Liver (tissue), 9 donors: ENCODE results near the gene CDC26. TPM values are rescaled to one million over a fixed set of nuclear protein-coding genes. Genes with fewer than 3 reads are reported as not detected.

Source experiments
- DNase-seq: peaks from one replicate; pipeline ENCODE4 v3.0.0-alpha.2; 2017; ENCODE audit warnings: low spot score
- H3K27ac ChIP-seq, 2 donors: one replicate each; pipeline ENCODE4 v1.7.0; 2013; ENCODE audit warnings: inconsistent platforms in 2 of 2, low read length in 2 of 2, control low read depth in 1 of 2, low read depth in 1 of 2, mild to moderate bottlenecking in 1 of 2
- H3K27me3 ChIP-seq, 4 donors: one replicate each; pipeline versions ENCODE4 v1.6.1 to v1.7.0; 2013; ENCODE audit warnings: low read length in 3 of 4, inconsistent platforms in 1 of 4, mild to moderate bottlenecking in 1 of 4, moderate library complexity in 1 of 4; ENCODE audit not compliant: control insufficient read depth in 4 of 4, insufficient read depth in 4 of 4
- H3K36me3 ChIP-seq, 4 donors: one replicate each; pipeline versions ENCODE4 v1.6.1 to v1.7.0; 2013; ENCODE audit warnings: low read length in 3 of 4, mild to moderate bottlenecking in 3 of 4, low read depth in 1 of 4, moderate library complexity in 1 of 4; ENCODE audit not compliant: control insufficient read depth in 4 of 4, insufficient read depth in 3 of 4
- H3K4me1 ChIP-seq, 4 donors: one replicate each; pipeline versions ENCODE4 v1.6.1 to v1.7.0; 2013; ENCODE audit warnings: low read length in 3 of 4, mild to moderate bottlenecking in 3 of 4, moderate library complexity in 1 of 4; ENCODE audit not compliant: control insufficient read depth in 4 of 4, insufficient read depth in 4 of 4
- H3K4me3 ChIP-seq, 3 donors: one replicate each; pipeline versions ENCODE4 v1.6.1 to v1.7.0; 2013; ENCODE audit warnings: low read length in 3 of 3, control low read depth in 1 of 3, low read depth in 1 of 3, mild to moderate bottlenecking in 1 of 3
- H3K9ac ChIP-seq, 2 donors: one replicate each; pipeline ENCODE4 v1.7.0; 2013; ENCODE audit warnings: low read length in 2 of 2, mild to moderate bottlenecking in 2 of 2, moderate library complexity in 2 of 2, control low read depth in 1 of 2, low read depth in 1 of 2
- H3K9me3 ChIP-seq, 4 donors: one replicate each; pipeline versions ENCODE4 v1.6.1 to v1.7.0; 2013; ENCODE audit warnings: low read length in 3 of 4; ENCODE audit not compliant: control insufficient read depth in 4 of 4
- ATF3 ChIP-seq: IDR thresholded peaks from 2 replicates; pipeline ENCODE4 v1.6.1; 2016; ENCODE audit warnings: antibody characterized with exemption
- CTCF ChIP-seq: fragments of 150-350 bp; IDR thresholded peaks from 2 replicates; pipeline ENCODE4 v1.5.1; 2017; ENCODE audit warnings: improper control_type of control experiment, low read depth, low read length; ENCODE audit not compliant: missing input control
- EGR1 ChIP-seq, 2 donors: IDR thresholded peaks; 2 replicates each; pipeline ENCODE4 v1.6.1; 2016 to 2018; ENCODE audit warnings: antibody characterized with exemption in 2 of 2, low read depth in 2 of 2
- FOXA1 ChIP-seq: IDR thresholded peaks from 2 replicates; pipeline ENCODE4 v1.6.1; 2016; ENCODE audit warnings: antibody characterized with exemption
- FOXA2 ChIP-seq: IDR thresholded peaks from 2 replicates; pipeline ENCODE4 v1.6.1; 2016; ENCODE audit warnings: antibody characterized with exemption
- GABPA ChIP-seq, 2 donors: IDR thresholded peaks in 1 of 2; conservative IDR thresholded peaks in 1 of 2; 2 replicates each; pipeline ENCODE4 v1.6.1; 2016; ENCODE audit warnings: antibody characterized with exemption in 2 of 2, mild to moderate bottlenecking in 1 of 2, moderate library complexity in 1 of 2
- HNF4G ChIP-seq: IDR thresholded peaks from 2 replicates; pipeline ENCODE4 v1.6.1; 2016; ENCODE audit warnings: antibody characterized with exemption
- JUND ChIP-seq, 2 donors: IDR thresholded peaks; 2 replicates each; pipeline ENCODE4 v1.6.1; 2016; ENCODE audit warnings: antibody characterized with exemption in 2 of 2
- MAX ChIP-seq: IDR thresholded peaks from 2 replicates; pipeline ENCODE4 v1.6.1; 2016; ENCODE audit warnings: antibody characterized with exemption
- NR2F2 ChIP-seq: IDR thresholded peaks from 2 replicates; pipeline ENCODE4 v1.6.1; 2016; ENCODE audit warnings: antibody characterized with exemption
- RAD21 ChIP-seq, 2 donors: IDR thresholded peaks; 2 replicates each; pipeline ENCODE4 v1.6.1; 2016; ENCODE audit warnings: antibody characterized with exemption in 2 of 2, mild to moderate bottlenecking in 2 of 2
- REST ChIP-seq: IDR thresholded peaks from 2 replicates; pipeline ENCODE4 v1.6.1; 2016; ENCODE audit warnings: antibody characterized with exemption, mild to moderate bottlenecking
- RXRA ChIP-seq, 2 donors: IDR thresholded peaks; 2 replicates each; pipeline ENCODE4 v1.6.1; 2017 to 2018; ENCODE audit warnings: antibody characterized with exemption in 2 of 2, mild to moderate bottlenecking in 1 of 2
- SP1 ChIP-seq: IDR thresholded peaks from 2 replicates; pipeline ENCODE4 v1.6.1; 2018; ENCODE audit warnings: antibody characterized with exemption, mild to moderate bottlenecking
- TAF1 ChIP-seq: conservative IDR thresholded peaks from 2 replicates; pipeline ENCODE4 v1.6.1; 2016; ENCODE audit warnings: antibody characterized with exemption, mild to moderate bottlenecking
- YY1 ChIP-seq: IDR thresholded peaks from 2 replicates; pipeline ENCODE4 v1.6.1; 2016; ENCODE audit warnings: antibody characterized with exemption, mild to moderate bottlenecking
- ZBTB33 ChIP-seq: IDR thresholded peaks from 2 replicates; pipeline ENCODE4 v1.6.1; 2016; ENCODE audit warnings: antibody characterized with exemption
- WGBS: extraction: QIAGEN DNeasy Blood & Tissue Kit; methylation state at CpG from one replicate; pipeline ENCODE4 v1.1.7; 2013; 5-methylcytosine and 5-hydroxymethylcytosine counted together
- polyA plus RNA-seq, 2 donors: library from polyadenylated mRNA; stranded (reverse) in 1 of 2; unstranded in 1 of 2; fragments of 200-250 nt in 1 of 2; fragments of >200 nt in 1 of 2; fragmentation: Nextera tagmentation in 1 of 2; extraction: Ambion mirVana in 1 of 2; gene quantifications; one replicate each; pipeline versions ENCODE4 v1.2.1 to v1.2.3, GENCODE V29; 2013 to 2015
- total RNA-seq, 2 donors: library from RNA; depleted of rRNA; stranded (reverse); fragments of >200 nt; gene quantifications; one replicate each; pipeline ENCODE4 v1.2.3, GENCODE V29; 2014
- donor health status: healthy.
- donor health status: healthy.
- donor health status: healthy.
- donor health status: healthy.
- donor health status: healthy.

Gene CDC26
- total and polyA plus RNA-seq, 4 donors, result 12.5 to 38.9 (median 21.3) TPM

GRCh38 chr9:113307396-113307975 lies 32.1 kb upstream of the CDC26 start (continued):
- no peak for TF ChIP-seq ZBTB33
- no peak for TF ChIP-seq SP1
- TF ChIP-seq GABPA (IDR thresholded peaks at IDR 0.05 in 1 of 2, conservative IDR thresholded peaks at IDR 0.05 in 1 of 2), result no peak
- TF ChIP-seq YY1, result no peak
- TF ChIP-seq EGR1 (IDR thresholded peaks at IDR 0.05; ENCODE audit: low read depth in 2 of 2), result no peak
- no peak for TF ChIP-seq HNF4G
- no peak for TF ChIP-seq ATF3

GRCh38 chr9:113306566-113306965 lies 31.2 kb upstream of the CDC26 start:
- H3K9ac ChIP-seq, result no peak overlapping the region
- H3K4me1 ChIP-seq, result no peaks in the 10 kb centered on the region
- 96% methylated on average over 1 of the region's 1 CpG for WGBS
- DNase-seq, result no peak
- H3K27ac ChIP-seq, result no peak overlapping the region
- H3K27me3 ChIP-seq, result no peaks in the 10 kb centered on the region
- H3K4me3 ChIP-seq, result no peak overlapping the region
- TF ChIP-seq TAF1 (no peak), FOXA1 (no peak), JUND (IDR thresholded peaks at IDR 0.05) (no peak), FOXA2 (no peak), HNF4G (no peak), CTCF (no peak)
- no peaks in the 10 kb centered on the region for H3K36me3 ChIP-seq
- no peaks in the 10 kb centered on the region for H3K9me3 ChIP-seq

GRCh38 chr9:113302792-113303418 lies 27.5 kb upstream of the CDC26 start, which contains the start of gene RNF183:
RNF183 (minus strand) TSS chr9:113303376; CDS start chr9:113298184, 5,192 bp downstream.
- H3K9ac ChIP-seq, result no peak within 1 kb of the TSS
- no peaks in the 10 kb centered on the region for H3K4me1 ChIP-seq
- no peak for DNase-seq
- no peaks in the 10 kb centered on the region for H3K9me3 ChIP-seq
- 58% methylated on average over 25 of the region's 25 CpGs for WGBS
- H3K36me3 ChIP-seq, result no peaks in the 10 kb centered on the region
- H3K4me3 ChIP-seq, result no peak within 1 kb of the TSS
- no peaks in the 10 kb centered on the region for H3K27me3 ChIP-seq
- H3K27ac ChIP-seq, result no peak within 1 kb of the TSS
- TF ChIP-seq SP1 (no peak), FOXA2 (no peak), NR2F2 (no peak), JUND (IDR thresholded peaks at IDR 0.05) (no peak), RAD21 (IDR thresholded peaks at IDR 0.05) (no peak), YY1 (no peak), RXRA (IDR thresholded peaks at IDR 0.05) (no peak), CTCF (no peak), HNF4G (no peak), ZBTB33 (no peak), EGR1 (IDR thresholded peaks at IDR 0.05; ENCODE audit: low read depth in 2 of 2) (no peak), FOXA1 (no peak), REST (no peak), MAX (no peak)
